Liver (tissue), 9 donors: ENCODE data around the gene RYR2. TPM values are rescaled to one million over a fixed set of nuclear protein-coding genes. Genes with fewer than 3 reads are reported as not detected.

ENCODE experiments used
- DNase-seq: peaks from one replicate; pipeline ENCODE4 v3.0.0-alpha.2; 2017; ENCODE audit warnings: low spot score
- H3K27ac ChIP-seq, 2 donors: one replicate each; pipeline ENCODE4 v1.7.0; 2013; ENCODE audit warnings: inconsistent platforms in 2 of 2, low read length in 2 of 2, control low read depth in 1 of 2, low read depth in 1 of 2, mild to moderate bottlenecking in 1 of 2
- H3K27me3 ChIP-seq, 4 donors: one replicate each; pipeline versions ENCODE4 v1.6.1 to v1.7.0; 2013; ENCODE audit warnings: low read length in 3 of 4, inconsistent platforms in 1 of 4, mild to moderate bottlenecking in 1 of 4, moderate library complexity in 1 of 4; ENCODE audit not compliant: control insufficient read depth in 4 of 4, insufficient read depth in 4 of 4
- H3K36me3 ChIP-seq, 4 donors: one replicate each; pipeline versions ENCODE4 v1.6.1 to v1.7.0; 2013; ENCODE audit warnings: low read length in 3 of 4, mild to moderate bottlenecking in 3 of 4, low read depth in 1 of 4, moderate library complexity in 1 of 4; ENCODE audit not compliant: control insufficient read depth in 4 of 4, insufficient read depth in 3 of 4
- H3K4me1 ChIP-seq, 4 donors: one replicate each; pipeline versions ENCODE4 v1.6.1 to v1.7.0; 2013; ENCODE audit warnings: low read length in 3 of 4, mild to moderate bottlenecking in 3 of 4, moderate library complexity in 1 of 4; ENCODE audit not compliant: control insufficient read depth in 4 of 4, insufficient read depth in 4 of 4
- H3K4me3 ChIP-seq, 3 donors: one replicate each; pipeline versions ENCODE4 v1.6.1 to v1.7.0; 2013; ENCODE audit warnings: low read length in 3 of 3, control low read depth in 1 of 3, low read depth in 1 of 3, mild to moderate bottlenecking in 1 of 3
- H3K9ac ChIP-seq, 2 donors: one replicate each; pipeline ENCODE4 v1.7.0; 2013; ENCODE audit warnings: low read length in 2 of 2, mild to moderate bottlenecking in 2 of 2, moderate library complexity in 2 of 2, control low read depth in 1 of 2, low read depth in 1 of 2
- H3K9me3 ChIP-seq, 4 donors: one replicate each; pipeline versions ENCODE4 v1.6.1 to v1.7.0; 2013; ENCODE audit warnings: low read length in 3 of 4; ENCODE audit not compliant: control insufficient read depth in 4 of 4
- EGR1 ChIP-seq, 2 donors: IDR thresholded peaks; 2 replicates each; pipeline ENCODE4 v1.6.1; 2016 to 2018; ENCODE audit warnings: antibody characterized with exemption in 2 of 2, low read depth in 2 of 2
- FOXA1 ChIP-seq: IDR thresholded peaks from 2 replicates; pipeline ENCODE4 v1.6.1; 2016; ENCODE audit warnings: antibody characterized with exemption
- FOXA2 ChIP-seq: IDR thresholded peaks from 2 replicates; pipeline ENCODE4 v1.6.1; 2016; ENCODE audit warnings: antibody characterized with exemption
- GABPA ChIP-seq, 2 donors: IDR thresholded peaks in 1 of 2; conservative IDR thresholded peaks in 1 of 2; 2 replicates each; pipeline ENCODE4 v1.6.1; 2016; ENCODE audit warnings: antibody characterized with exemption in 2 of 2, mild to moderate bottlenecking in 1 of 2, moderate library complexity in 1 of 2
- HNF4A ChIP-seq, 2 donors: conservative IDR thresholded peaks; 2 replicates each; pipeline ENCODE4 v1.6.1; 2016; ENCODE audit warnings: antibody characterized with exemption in 2 of 2, mild to moderate bottlenecking in 2 of 2
- HNF4G ChIP-seq: IDR thresholded peaks from 2 replicates; pipeline ENCODE4 v1.6.1; 2016; ENCODE audit warnings: antibody characterized with exemption
- JUND ChIP-seq, 2 donors: IDR thresholded peaks; 2 replicates each; pipeline ENCODE4 v1.6.1; 2016; ENCODE audit warnings: antibody characterized with exemption in 2 of 2
- NR2F2 ChIP-seq: IDR thresholded peaks from 2 replicates; pipeline ENCODE4 v1.6.1; 2016; ENCODE audit warnings: antibody characterized with exemption
- RXRA ChIP-seq, 2 donors: IDR thresholded peaks; 2 replicates each; pipeline ENCODE4 v1.6.1; 2017 to 2018; ENCODE audit warnings: antibody characterized with exemption in 2 of 2, mild to moderate bottlenecking in 1 of 2
- TAF1 ChIP-seq: conservative IDR thresholded peaks from 2 replicates; pipeline ENCODE4 v1.6.1; 2016; ENCODE audit warnings: antibody characterized with exemption, mild to moderate bottlenecking
- YY1 ChIP-seq: IDR thresholded peaks from 2 replicates; pipeline ENCODE4 v1.6.1; 2016; ENCODE audit warnings: antibody characterized with exemption, mild to moderate bottlenecking
- WGBS: extraction: QIAGEN DNeasy Blood & Tissue Kit; methylation state at CpG from one replicate; pipeline ENCODE4 v1.1.7; 2013; 5-methylcytosine and 5-hydroxymethylcytosine counted together
- polyA plus RNA-seq, 2 donors: library from polyadenylated mRNA; stranded (reverse) in 1 of 2; unstranded in 1 of 2; fragments of 200-250 nt in 1 of 2; fragments of >200 nt in 1 of 2; fragmentation: Nextera tagmentation in 1 of 2; extraction: Ambion mirVana in 1 of 2; gene quantifications; one replicate each; pipeline versions ENCODE4 v1.2.1 to v1.2.3, GENCODE V29; 2013 to 2015
- total RNA-seq, 2 donors: library from RNA; depleted of rRNA; stranded (reverse); fragments of >200 nt; gene quantifications; one replicate each; pipeline ENCODE4 v1.2.3, GENCODE V29; 2014
- TF ChIP-seq, protein P1 (sequence below): fragments of 150-350 bp; IDR thresholded peaks from 2 replicates; pipeline ENCODE4 v1.5.1; 2017; ENCODE audit warnings: improper control_type of control experiment, low read depth, low read length; ENCODE audit not compliant: missing input control
- TF ChIP-seq, protein P2 (sequence below): IDR thresholded peaks from 2 replicates; pipeline ENCODE4 v1.6.1; 2016; ENCODE audit warnings: antibody characterized with exemption, mild to moderate bottlenecking
- TF ChIP-seq, protein P3 (sequence below): IDR thresholded peaks from 2 replicates; pipeline ENCODE4 v1.6.1; 2016; ENCODE audit warnings: antibody characterized with exemption
- TF ChIP-seq, protein P4 (sequence below): IDR thresholded peaks from 2 replicates; pipeline ENCODE4 v1.6.1; 2016; ENCODE audit warnings: antibody characterized with exemption
- donor health status: healthy.
- donor health status: healthy.
- donor health status: healthy.
- donor health status: healthy.
- donor health status: healthy.

Gene RYR2
- total and polyA plus RNA-seq, 4 donors: 0.06 to 0.75 (median 0.31) TPM

DNA sequence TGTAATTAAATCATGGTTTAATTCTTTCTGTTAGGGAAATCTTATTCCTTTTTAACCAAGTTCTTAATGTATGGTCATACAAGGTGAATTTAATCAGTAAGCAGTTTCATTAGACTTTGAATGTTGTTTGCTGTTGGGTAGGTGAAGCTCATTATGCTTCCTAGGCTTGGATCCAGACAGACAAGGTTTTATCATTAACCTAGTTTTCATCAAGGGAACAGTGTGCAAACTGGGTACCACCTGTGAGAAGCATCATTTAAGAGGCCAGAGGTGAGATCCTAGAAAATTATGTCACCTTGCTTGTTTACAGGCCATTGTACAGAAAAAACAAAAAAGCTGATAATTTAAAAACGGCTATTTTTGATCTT, 130.1 kb downstream of the RYR2 start:
- DNase-seq: no peak
- Histone ChIP-seq H3K9me3 (no peaks in the 10 kb centered on the region), H3K4me3 (no peak overlapping the region), H3K27me3 (peaks cover 0 to 14% (median 0%) of the 10 kb centered on the region in 4 donors), H3K4me1 (no peaks in the 10 kb centered on the region), H3K9ac (no peak overlapping the region), H3K27ac (no peak overlapping the region), H3K36me3 (no peaks in the 10 kb centered on the region)
- WGBS: 34% methylated on average over 1 of the region's 1 CpG
- TF ChIP-seq YY1 (no peak), FOXA2 (no peak), HNF4G (no peak)
- TF ChIP-seq, protein P1, sequence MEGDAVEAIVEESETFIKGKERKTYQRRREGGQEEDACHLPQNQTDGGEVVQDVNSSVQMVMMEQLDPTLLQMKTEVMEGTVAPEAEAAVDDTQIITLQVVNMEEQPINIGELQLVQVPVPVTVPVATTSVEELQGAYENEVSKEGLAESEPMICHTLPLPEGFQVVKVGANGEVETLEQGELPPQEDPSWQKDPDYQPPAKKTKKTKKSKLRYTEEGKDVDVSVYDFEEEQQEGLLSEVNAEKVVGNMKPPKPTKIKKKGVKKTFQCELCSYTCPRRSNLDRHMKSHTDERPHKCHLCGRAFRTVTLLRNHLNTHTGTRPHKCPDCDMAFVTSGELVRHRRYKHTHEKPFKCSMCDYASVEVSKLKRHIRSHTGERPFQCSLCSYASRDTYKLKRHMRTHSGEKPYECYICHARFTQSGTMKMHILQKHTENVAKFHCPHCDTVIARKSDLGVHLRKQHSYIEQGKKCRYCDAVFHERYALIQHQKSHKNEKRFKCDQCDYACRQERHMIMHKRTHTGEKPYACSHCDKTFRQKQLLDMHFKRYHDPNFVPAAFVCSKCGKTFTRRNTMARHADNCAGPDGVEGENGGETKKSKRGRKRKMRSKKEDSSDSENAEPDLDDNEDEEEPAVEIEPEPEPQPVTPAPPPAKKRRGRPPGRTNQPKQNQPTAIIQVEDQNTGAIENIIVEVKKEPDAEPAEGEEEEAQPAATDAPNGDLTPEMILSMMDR: no peak
- TF ChIP-seq, protein P2, sequence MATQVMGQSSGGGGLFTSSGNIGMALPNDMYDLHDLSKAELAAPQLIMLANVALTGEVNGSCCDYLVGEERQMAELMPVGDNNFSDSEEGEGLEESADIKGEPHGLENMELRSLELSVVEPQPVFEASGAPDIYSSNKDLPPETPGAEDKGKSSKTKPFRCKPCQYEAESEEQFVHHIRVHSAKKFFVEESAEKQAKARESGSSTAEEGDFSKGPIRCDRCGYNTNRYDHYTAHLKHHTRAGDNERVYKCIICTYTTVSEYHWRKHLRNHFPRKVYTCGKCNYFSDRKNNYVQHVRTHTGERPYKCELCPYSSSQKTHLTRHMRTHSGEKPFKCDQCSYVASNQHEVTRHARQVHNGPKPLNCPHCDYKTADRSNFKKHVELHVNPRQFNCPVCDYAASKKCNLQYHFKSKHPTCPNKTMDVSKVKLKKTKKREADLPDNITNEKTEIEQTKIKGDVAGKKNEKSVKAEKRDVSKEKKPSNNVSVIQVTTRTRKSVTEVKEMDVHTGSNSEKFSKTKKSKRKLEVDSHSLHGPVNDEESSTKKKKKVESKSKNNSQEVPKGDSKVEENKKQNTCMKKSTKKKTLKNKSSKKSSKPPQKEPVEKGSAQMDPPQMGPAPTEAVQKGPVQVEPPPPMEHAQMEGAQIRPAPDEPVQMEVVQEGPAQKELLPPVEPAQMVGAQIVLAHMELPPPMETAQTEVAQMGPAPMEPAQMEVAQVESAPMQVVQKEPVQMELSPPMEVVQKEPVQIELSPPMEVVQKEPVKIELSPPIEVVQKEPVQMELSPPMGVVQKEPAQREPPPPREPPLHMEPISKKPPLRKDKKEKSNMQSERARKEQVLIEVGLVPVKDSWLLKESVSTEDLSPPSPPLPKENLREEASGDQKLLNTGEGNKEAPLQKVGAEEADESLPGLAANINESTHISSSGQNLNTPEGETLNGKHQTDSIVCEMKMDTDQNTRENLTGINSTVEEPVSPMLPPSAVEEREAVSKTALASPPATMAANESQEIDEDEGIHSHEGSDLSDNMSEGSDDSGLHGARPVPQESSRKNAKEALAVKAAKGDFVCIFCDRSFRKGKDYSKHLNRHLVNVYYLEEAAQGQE: no peak
- TF ChIP-seq, protein P3, sequence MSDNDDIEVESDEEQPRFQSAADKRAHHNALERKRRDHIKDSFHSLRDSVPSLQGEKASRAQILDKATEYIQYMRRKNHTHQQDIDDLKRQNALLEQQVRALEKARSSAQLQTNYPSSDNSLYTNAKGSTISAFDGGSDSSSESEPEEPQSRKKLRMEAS: no peak

DNA sequence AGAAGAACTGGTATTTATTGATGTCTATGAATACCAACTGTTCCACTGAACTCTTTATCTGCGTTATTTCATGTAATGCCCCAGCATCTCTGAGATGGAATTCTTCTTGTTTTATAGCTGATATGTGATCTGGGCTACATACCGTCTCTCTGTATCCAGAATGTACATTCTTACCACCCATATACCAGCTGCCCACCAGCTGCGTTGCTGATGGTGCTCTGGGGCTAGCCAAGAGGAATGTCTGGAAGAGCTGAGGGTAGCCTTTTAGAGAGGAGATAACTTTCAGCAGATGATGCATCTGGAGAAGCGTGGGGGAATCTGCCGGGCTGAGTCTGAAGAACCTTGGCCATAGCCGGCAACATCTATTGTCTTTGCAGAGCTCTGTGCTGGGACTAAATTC, 137.5 kb downstream of the RYR2 start:
- no peak overlapping the region for H3K4me3 ChIP-seq
- no peaks in the 10 kb centered on the region for H3K9me3 ChIP-seq
- no peak for DNase-seq
- TF ChIP-seq JUND (IDR thresholded peaks at IDR 0.05) (no peak), TAF1 (no peak), RXRA (IDR thresholded peaks at IDR 0.05) (no peak), HNF4G (no peak), FOXA1 (no peak), GABPA (IDR thresholded peaks at IDR 0.05 in 1 of 2, conservative IDR thresholded peaks at IDR 0.05 in 1 of 2) (no peak), FOXA2 (no peak), NR2F2 (no peak), HNF4A (conservative IDR thresholded peaks at IDR 0.05) (no peak), EGR1 (IDR thresholded peaks at IDR 0.05; ENCODE audit: low read depth in 2 of 2) (no peak)
- TF ChIP-seq, protein P4, sequence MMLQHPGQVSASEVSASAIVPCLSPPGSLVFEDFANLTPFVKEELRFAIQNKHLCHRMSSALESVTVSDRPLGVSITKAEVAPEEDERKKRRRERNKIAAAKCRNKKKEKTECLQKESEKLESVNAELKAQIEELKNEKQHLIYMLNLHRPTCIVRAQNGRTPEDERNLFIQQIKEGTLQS: no peak
- TF ChIP-seq, protein P1: no peak
- whole genome bisulfite sequencing: 82% methylated on average over 6 of the region's 6 CpGs
- H3K9ac ChIP-seq: no peak overlapping the region
- H3K36me3 ChIP-seq: no peaks in the 10 kb centered on the region
- no peaks in the 10 kb centered on the region for H3K4me1 ChIP-seq
- no peak overlapping the region for H3K27ac ChIP-seq
- H3K27me3 ChIP-seq: peaks cover 0 to 9% (median 0%) of the 10 kb centered on the region in 4 donors
